GM18858 (cell line): ENCODE measurements around the gene NEK3.
"Not testable (repeated sequence)": the region's sequence is repeated elsewhere in the genome, so short reads cannot be mapped to it uniquely, and the experiment has no call there.

Experiments
- ATAC-seq: cut with Tn5 transposase; IDR thresholded peaks from one replicate; pipeline ENCODE4 v1.9.1; 2021; ENCODE audit not compliant: unreplicated experiment

Gene NEK3

DNA sequence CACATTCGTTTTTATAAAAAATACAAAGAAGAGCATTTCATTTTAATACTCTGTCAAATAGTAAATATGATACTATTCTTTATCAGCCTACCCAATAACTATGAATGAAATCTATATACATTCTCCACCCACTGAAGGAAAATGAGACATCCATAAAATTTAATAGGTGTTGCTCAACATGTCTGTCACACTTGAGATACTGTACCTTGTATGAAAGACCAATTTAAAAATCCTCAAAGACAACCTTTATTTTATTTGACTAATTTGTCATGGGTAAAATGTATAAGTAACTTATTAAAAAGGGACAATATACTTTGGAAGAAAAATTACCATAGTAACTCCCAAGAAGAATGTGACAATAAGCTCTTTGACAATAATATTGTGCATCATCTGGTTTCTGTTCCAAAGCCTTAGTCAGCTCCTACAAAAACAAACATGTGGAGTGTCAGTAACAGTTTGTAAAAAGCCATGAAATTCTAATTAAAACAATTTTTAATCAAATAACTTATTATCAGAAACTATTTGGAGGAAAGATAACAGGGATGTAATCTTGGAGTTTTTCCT is 11.5 kb upstream of the NEK3 start:
- ATAC-seq: not testable (repeated sequence)

GRCh38 chr13:52169839-52170238 is 10.4 kb upstream of the NEK3 start:
- ATAC-seq: no peak

GRCh38 chr13:52165411-52165810 is 6.0 kb upstream of the NEK3 start:
- ATAC-seq: no peak

GRCh38 chr13:52164989-52165388 is 5.6 kb upstream of the NEK3 start:
- ATAC-seq: no peak

- ATAC-seq: not testable (repeated sequence)
Measured at GRCh38 chr13:52163878-52164277, 4.5 kb upstream of the NEK3 start.

- no peak for ATAC-seq
Measured at GRCh38 chr13:52162279-52163101, 3.1 kb upstream of the NEK3 start.

- ATAC-seq: no peak
Measured at GRCh38 chr13:52161181-52161646, 1.8 kb upstream of the NEK3 start.

- ATAC-seq: no peak
Measured at GRCh38 chr13:52160506-52160905, 1.1 kb upstream of the NEK3 start.

- ATAC-seq: no peak
Measured at GRCh38 chr13:52160053-52160452, 656 bp upstream of the NEK3 start.

DNA sequence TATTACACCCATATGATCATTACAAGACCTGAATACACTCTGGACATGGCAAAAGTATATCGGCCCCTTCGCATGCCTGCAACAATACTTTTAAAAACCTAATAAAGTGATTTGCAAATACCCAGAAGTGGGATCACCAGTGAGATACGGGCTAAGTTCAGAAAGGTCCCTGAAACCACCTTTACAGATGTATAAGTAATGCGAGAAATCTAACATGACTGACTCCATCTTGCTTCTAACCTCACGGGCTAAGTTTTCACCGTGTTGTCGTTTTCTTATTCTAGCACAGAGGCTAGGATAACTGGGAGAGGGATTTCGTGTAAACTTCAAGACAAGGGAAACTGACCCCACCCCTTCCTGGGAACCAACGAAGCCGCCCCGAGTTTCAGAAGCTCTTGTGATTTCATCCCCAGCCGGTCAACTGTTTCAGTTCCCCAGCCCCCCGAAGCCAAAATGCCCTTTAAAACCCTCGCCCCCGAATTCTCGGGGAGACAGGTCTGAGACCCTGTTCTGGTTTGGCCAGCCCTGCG is 703 bp downstream of the NEK3 start:
- peak; percentile 28 for ATAC-seq

GRCh38 chr13:52156724-52157261 is 2.6 kb downstream of the NEK3 start:
- ATAC-seq: no peak

- no peak for ATAC-seq
Measured at GRCh38 chr13:52155177-52155576, 4.2 kb downstream of the NEK3 start.

DNA sequence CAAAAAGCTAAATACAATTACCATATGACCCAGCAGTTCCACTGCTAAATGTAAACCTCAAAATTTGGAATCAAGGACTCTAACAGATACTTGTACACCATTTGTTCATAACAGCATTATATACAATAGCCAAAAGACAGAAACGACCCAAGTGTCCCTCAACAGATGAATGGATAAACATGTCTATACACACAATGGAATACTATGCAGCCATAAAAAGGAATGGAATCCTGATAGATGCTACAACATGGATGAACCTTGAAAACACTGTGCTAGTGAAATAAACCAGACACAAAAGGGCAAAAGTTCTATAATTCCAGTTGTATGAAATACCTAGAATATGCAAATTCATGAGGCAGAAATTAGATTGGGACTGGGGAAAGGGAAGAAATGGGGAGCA is 12.2 kb downstream of the NEK3 start:
- ATAC-seq: no peak

GRCh38 chr13:52141299-52141698 is 18.1 kb downstream of the NEK3 start:
- no peak for ATAC-seq

DNA sequence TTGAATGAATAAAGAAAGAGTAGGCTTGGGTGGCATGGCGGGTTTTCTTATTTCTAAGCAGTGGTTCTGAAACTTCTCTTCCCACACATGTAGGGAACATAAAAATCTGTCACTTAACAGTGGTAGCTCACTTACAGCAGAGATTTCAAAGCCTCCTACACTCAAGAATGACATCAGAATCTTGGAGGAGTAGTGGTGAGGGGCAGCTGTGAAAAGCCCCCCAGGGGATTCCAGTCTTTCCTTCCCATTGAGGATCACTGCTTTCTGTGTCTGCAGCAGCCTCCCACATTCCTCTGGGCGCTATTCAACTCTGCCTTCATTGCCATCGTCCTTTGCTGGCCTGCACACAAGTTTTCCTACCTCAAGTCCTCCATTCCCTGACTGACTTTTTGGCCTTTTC is 21.9 kb downstream of the NEK3 start:
- ATAC-seq: no peak

- no peak for ATAC-seq
Measured at GRCh38 chr13:52136763-52137162, 22.6 kb downstream of the NEK3 start.

- no peak for ATAC-seq
Measured at GRCh38 chr13:52130641-52131040, 28.8 kb downstream of the NEK3 start.

DNA sequence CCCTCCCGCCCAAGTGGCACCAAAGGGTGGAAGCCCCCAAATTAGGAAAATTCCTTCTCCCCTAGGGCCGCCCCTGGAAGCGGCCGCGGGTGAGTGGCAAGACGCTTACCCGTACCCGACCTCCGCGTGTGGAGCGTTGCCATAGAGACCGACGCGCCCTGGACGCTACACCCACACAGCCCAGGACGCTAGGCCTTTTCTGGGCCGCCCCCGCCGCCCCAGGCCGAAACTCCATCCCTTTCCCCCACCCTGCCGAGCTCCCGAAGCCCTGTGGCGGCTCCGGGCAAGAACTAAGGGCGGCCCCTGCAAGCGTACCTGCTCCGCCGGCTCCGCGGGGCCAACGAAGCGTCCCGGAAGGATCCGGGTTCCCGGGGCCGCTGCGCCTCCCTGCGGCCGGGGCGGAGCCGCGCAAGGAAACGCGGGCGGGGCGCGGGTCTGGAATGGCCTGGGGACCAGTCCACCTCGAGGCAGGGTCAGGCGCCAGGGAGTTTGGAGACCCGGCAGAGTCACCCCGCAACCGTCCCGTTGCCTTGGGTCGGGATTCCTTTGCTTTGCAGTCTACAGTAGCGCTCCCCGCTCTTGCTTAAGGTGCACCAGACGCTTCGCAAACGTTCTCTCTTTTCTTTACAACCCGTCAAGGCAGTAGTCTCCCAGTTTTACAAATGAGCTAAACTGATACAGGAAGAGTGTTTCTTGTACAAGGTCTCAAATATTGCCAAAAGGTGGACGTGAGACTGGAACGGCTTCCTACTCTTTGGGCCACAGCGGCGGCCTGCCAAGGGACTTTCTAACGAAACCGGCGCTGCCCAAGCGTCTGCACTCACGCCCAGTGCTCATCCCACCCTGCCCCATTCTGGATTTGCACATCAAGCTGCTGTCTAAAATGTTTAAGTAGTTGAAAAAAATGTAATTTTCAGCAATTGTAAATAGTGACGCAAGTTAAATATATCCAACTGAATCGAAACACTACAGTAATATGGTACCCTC is 30.4 kb downstream of the NEK3 start, which contains the start of gene NEK5:
TSS of gene NEK5 (minus strand) at position 360 of the 987 bp plus-strand sequence. CDS start 1,591 bp downstream, outside the sequence.
- ATAC-seq: peak; percentile 47

DNA sequence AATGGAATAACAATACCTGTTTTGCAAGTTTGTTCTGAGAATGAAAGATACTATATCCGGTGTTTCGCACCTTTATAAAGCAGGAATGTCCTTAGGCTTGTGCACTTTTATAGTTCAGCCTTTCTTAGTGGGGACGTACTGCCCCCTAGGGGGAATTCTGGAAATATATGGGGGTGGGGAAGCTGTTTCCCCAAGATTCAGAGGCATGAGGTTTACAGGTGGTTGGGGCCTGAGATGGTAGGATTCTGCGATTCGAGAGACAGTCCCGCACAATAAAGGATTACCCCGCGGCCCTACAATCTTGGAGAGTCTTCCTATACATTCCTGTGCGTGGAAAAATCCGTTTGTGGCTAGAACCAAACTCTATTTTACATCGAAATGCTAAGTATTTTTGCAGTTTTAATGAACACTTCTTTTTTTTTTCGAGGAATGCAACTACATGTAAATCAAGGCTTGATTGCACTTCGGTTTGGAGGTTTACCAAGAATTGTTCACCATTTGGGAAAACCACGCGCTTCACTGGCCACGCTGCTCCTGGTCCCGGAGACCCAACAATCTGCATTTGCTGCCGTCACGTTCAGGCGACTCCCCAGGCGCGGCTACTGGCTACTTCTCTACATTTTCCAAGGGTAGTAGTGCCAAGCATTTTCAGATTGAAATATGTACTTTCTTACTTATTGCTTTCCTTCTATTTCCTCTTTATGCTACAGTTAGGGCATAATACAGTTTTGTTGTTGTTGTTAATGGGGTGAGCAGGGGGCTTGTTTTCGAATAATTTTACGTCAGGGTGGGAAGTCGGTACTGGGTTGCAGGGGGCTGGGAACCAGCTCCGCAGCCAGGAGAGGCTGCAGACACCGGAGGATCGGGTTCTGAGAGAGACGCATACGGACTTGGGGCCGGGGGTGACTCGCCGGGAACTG is 31.4 kb downstream of the NEK3 start:
- ATAC-seq: no peak

DNA sequence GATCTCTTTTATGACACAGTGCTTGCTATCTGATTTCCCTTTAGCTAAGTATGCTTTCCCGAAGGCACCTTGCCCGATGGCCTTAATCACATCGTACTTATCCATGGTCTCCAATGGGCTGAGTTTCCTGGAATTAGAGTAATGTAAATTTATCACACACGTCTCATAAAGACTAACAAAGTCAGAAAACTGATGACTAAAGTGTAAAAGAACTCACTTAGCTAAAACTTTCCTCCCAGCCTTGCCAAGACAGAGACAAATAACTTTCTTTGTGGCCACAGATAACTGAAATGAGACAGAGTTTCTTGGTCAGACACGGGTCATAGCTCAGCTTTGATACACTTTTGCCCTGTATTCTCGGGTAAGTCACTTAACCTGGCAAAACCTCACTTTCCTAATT is 32.0 kb downstream of the NEK3 start:
- no peak for ATAC-seq
